ENCODE measurements around the gene GGTLC1. TPM values are rescaled to one million over a fixed set of nuclear protein-coding genes. Genes with fewer than 3 reads are reported as not detected.

The GGTLC1 gene
- total and polyA plus RNA-seq, 2 of the 8 experiments (the other 6 are each of a cell fraction or from before 2014, with no cell fraction given) = not detected

- TF ChIP-seq TEAD4 (IDR thresholded peaks at IDR 0.05; ENCODE audit: low read depth, low read length) (no peak), CREB1 (IDR thresholded peaks at IDR 0.05) (no peak), SP4 (IDR thresholded peaks at IDR 0.05; ENCODE audit: low read length) (no peak), KDM4A (IDR thresholded peaks at IDR 0.05; ENCODE audit: low read depth, low read length, severe bottlenecking) (no peak), BRCA1 (IDR thresholded peaks at IDR 0.05; ENCODE audit: low read depth, low read length) (no peak), SUZ12 (IDR thresholded peaks at IDR 0.05; ENCODE audit: low read length) (no peak), GTF2F1 (IDR thresholded peaks at IDR 0.05; ENCODE audit: borderline replicate concordance, low read depth, low read length) (no peak)
Measured at GRCh38 chr20:24002896-24003295, 14.3 kb upstream of the GGTLC1 start (continued).

Data from H1 (cell line).